HepG2 (cell line): ENCODE data around the gene SGK1. TPM values are rescaled to one million over a fixed set of nuclear protein-coding genes. Genes with fewer than 3 reads are reported as not detected.
A peak's percentile ranks its signal among the peaks of the same experiment; 100 is the strongest.

Experiments used
- ARNT2 ChIP-seq: sonication (generic); formaldehyde crosslinking; IDR thresholded peaks from 2 replicates; pipeline ENCODE4 v1.8.0; 2022; ENCODE audit warnings: mild to moderate bottlenecking, low read depth, missing genetic modification reagents, moderate library complexity
- ATF7-NPFF ChIP-seq: sonication (generic); formaldehyde crosslinking; IDR thresholded peaks from 2 replicates; pipeline ENCODE4 v1.8.1; 2023; ENCODE audit warnings: mild to moderate bottlenecking, low read depth, missing genetic modification reagents, moderate library complexity
- BATF2 ChIP-seq: sonication (generic); formaldehyde crosslinking; IDR thresholded peaks from 2 replicates; pipeline ENCODE4 v1.8.0; 2022; ENCODE audit warnings: mild to moderate bottlenecking, missing genetic modification reagents, moderate library complexity
- CBX2 ChIP-seq, 2 experiments: fragments of 200-600 bp in 1 of 2; sonication (generic); formaldehyde crosslinking in 1 of 2; IDR thresholded peaks; 2 replicates each; pipeline versions ENCODE4 v1.7.0 to v1.8.1; 2018 to 2022; ENCODE audit warnings: low read depth in 2 of 2, low read length in 1 of 2, mild to moderate bottlenecking in 1 of 2, missing genetic modification reagents in 1 of 2
- CHD4 ChIP-seq: fragments of 200-600 bp; sonication (generic); IDR thresholded peaks from 2 replicates; pipeline ENCODE4 v1.7.0; 2017; ENCODE audit warnings: mild to moderate bottlenecking, low read length, borderline replicate concordance
- CREB1 ChIP-seq, 2 experiments: fragments of 450-650 bp in 1 of 2; IDR thresholded peaks; 2 replicates each; pipeline ENCODE4 v1.6.1; 2016 to 2017; ENCODE audit warnings: control low read depth in 1 of 2, mild to moderate bottlenecking in 1 of 2, missing compliant biosample characterization in 1 of 2, missing genetic modification characterization in 1 of 2
- FLYWCH1 ChIP-seq: sonication (generic); formaldehyde crosslinking; IDR thresholded peaks from 2 replicates; pipeline ENCODE4 v1.8.1; 2023; ENCODE audit warnings: mild to moderate bottlenecking, missing genetic modification reagents
- GABPA ChIP-seq, 2 experiments: IDR thresholded peaks; 2 replicates each; pipeline ENCODE4 v1.6.1; 2011 to 2016; ENCODE audit warnings: low read depth in 2 of 2, low read length in 1 of 2, missing biosample characterization in 1 of 2, missing genetic modification characterization in 1 of 2
- HHEX ChIP-seq: IDR thresholded peaks from 2 replicates; pipeline ENCODE4 v1.6.1; 2016; ENCODE audit warnings: control low read depth
- HMGXB4 ChIP-seq, 2 experiments: sonication (generic) in 1 of 2; formaldehyde crosslinking in 1 of 2; IDR thresholded peaks; 2 replicates each; pipeline versions ENCODE4 v1.4.0 to v1.6.1; 2018 to 2020; ENCODE audit warnings: missing genetic modification reagents in 2 of 2, borderline replicate concordance in 1 of 2, low read depth in 1 of 2, mild to moderate bottlenecking in 1 of 2, missing biosample characterization in 1 of 2
- KLF11 ChIP-seq: IDR thresholded peaks from 2 replicates; pipeline ENCODE4 v1.6.1; 2016; ENCODE audit warnings: missing compliant biosample characterization
- PLSCR1 ChIP-seq: sonication (generic); formaldehyde crosslinking; IDR thresholded peaks from 2 replicates; pipeline ENCODE4 v1.5.0; 2020; ENCODE audit warnings: missing genetic modification reagents, mild to moderate bottlenecking, borderline replicate concordance
- SNAPC2 ChIP-seq: sonication (generic); formaldehyde crosslinking; IDR thresholded peaks from 2 replicates; pipeline ENCODE4 v1.8.1; 2022; ENCODE audit warnings: mild to moderate bottlenecking, missing genetic modification reagents
- THRA ChIP-seq: sonication (generic); formaldehyde crosslinking; IDR thresholded peaks from 2 replicates; pipeline ENCODE4 v1.4.0; 2020; ENCODE audit warnings: missing genetic modification reagents, borderline replicate concordance
- ZFP82 ChIP-seq: sonication (generic); formaldehyde crosslinking; IDR thresholded peaks from 2 replicates; pipeline ENCODE4 v1.5.1; 2020; ENCODE audit warnings: mild to moderate bottlenecking, missing genetic modification reagents, borderline replicate concordance
- ZFYVE20 ChIP-seq: sonication (generic); formaldehyde crosslinking; IDR thresholded peaks from 2 replicates; pipeline ENCODE4 v1.8.0; 2023; ENCODE audit warnings: low read depth, mild to moderate bottlenecking, moderate library complexity, missing genetic modification reagents, borderline replicate concordance
- ZKSCAN1 ChIP-seq: fragments of 150-350 bp; IDR thresholded peaks from 2 replicates; pipeline ENCODE4 v1.6.1; 2014; ENCODE audit warnings: low read length
- ZNF138 ChIP-seq: sonication (generic); formaldehyde crosslinking; IDR thresholded peaks from 2 replicates; pipeline ENCODE4 v1.5.0; 2020; ENCODE audit warnings: mild to moderate bottlenecking, low read depth, missing genetic modification reagents
- ZNF460 ChIP-seq: sonication (generic); formaldehyde crosslinking; IDR thresholded peaks from 2 replicates; pipeline ENCODE4 v1.5.1; 2020; ENCODE audit warnings: missing genetic modification reagents, mild to moderate bottlenecking, borderline replicate concordance
- ZNF510 ChIP-seq: sonication (generic); formaldehyde crosslinking; IDR thresholded peaks from 2 replicates; pipeline ENCODE4 v1.4.0; 2020; ENCODE audit warnings: low read depth, mild to moderate bottlenecking, missing genetic modification reagents
- ZNF589 ChIP-seq: sonication (generic); formaldehyde crosslinking; conservative IDR thresholded peaks from 2 replicates; pipeline ENCODE4 v1.8.0; 2022; ENCODE audit warnings: mild to moderate bottlenecking, moderate library complexity, missing genetic modification reagents
- ZNF780A ChIP-seq: sonication (generic); formaldehyde crosslinking; IDR thresholded peaks from 2 replicates; pipeline ENCODE4 v1.8.0; 2022; ENCODE audit warnings: mild to moderate bottlenecking, missing genetic modification reagents, moderate library complexity
- ZNF878 ChIP-seq: sonication (generic); formaldehyde crosslinking; IDR thresholded peaks from 2 replicates; pipeline ENCODE4 v1.8.1; 2023; ENCODE audit warnings: mild to moderate bottlenecking, missing genetic modification reagents, moderate library complexity
- polyA plus RNA-seq, 8 experiments: library from polyadenylated mRNA; depleted of rRNA in 3 of 8; stranded (reverse) in 7 of 8; unstranded in 1 of 8; fragments of >200 nt; fragmentation: Illumina TruSeq in 4 of 8; extraction: Trizol in 4 of 8; gene quantifications; 2 replicates each; pipeline versions ENCODE4 v1.2.1 to v1.2.3, GENCODE V29; 2011 to 2016; ENCODE audit warnings: low read depth in 4 of 8, missing spikeins in 1 of 8, mixed read lengths in 1 of 8; ENCODE audit not compliant: insufficient read depth in 1 of 8
- total RNA-seq, 5 experiments: library from RNA; depleted of rRNA; stranded (reverse); fragments of >200 nt; fragmentation: Illumina TruSeq; extraction: Trizol; gene quantifications; 2 replicates each; pipeline ENCODE4 v1.2.3, GENCODE V29; 2016; ENCODE audit warnings: low read depth in 1 of 5

The SGK1 gene
- total and polyA plus RNA-seq, 2 of the 13 experiments (the other 11 are each of a cell fraction or from before 2014, with no cell fraction given): 56.1 to 56.2 TPM

- no peak for TF ChIP-seq CBX2 (IDR thresholded peaks at IDR 0.05; ENCODE audit: low read depth, low read length)
- no peak for TF ChIP-seq CBX2 (CRISPR knock-in tag; IDR thresholded peaks at IDR 0.05; ENCODE audit: low read depth)
- 0 out of 2 replicates have a peak, but pooled peaks have one; percentile 23 for TF ChIP-seq ZNF510
- TF ChIP-seq ZKSCAN1: no peak
- peak; percentile 87 for TF ChIP-seq THRA (CRISPR knock-in tag)
- TF ChIP-seq ATF7-NPFF (CRISPR knock-in tag): peak; percentile 89
- TF ChIP-seq CHD4: no peak; the same call in 1 of the 2 replicates
- TF ChIP-seq HMGXB4 (CRISPR knock-in tag; IDR thresholded peaks at IDR 0.05; ENCODE audit: borderline replicate concordance in 1 of 2, low read depth in 1 of 2): peak; percentile 61 to 88; a peak in 3 of 4 replicates
- peak; percentile 61 for TF ChIP-seq ARNT2 (CRISPR knock-in tag)
- TF ChIP-seq FLYWCH1 (CRISPR knock-in tag): 0 out of 2 replicates have a peak, but pooled peaks have one; percentile 69
- no peak for TF ChIP-seq HHEX (CRISPR knock-in tag)
- peak; percentile 48 for TF ChIP-seq CREB1 (IDR thresholded peaks at IDR 0.05)
- TF ChIP-seq CREB1 (CRISPR knock-in tag; IDR thresholded peaks at IDR 0.05): no peak
- peak; percentile 76; the same call in 1 of the 2 replicates for TF ChIP-seq PLSCR1 (CRISPR knock-in tag)
- peak; percentile 84; the same call in 1 of the 2 replicates for TF ChIP-seq ZNF878 (CRISPR knock-in tag)
- TF ChIP-seq ZNF138 (CRISPR knock-in tag): peak; percentile 23; the same call in 1 of the 2 replicates
- no peak; the same call in 1 of the 2 replicates for TF ChIP-seq ZNF589 (CRISPR knock-in tag)
- TF ChIP-seq ZFYVE20: no peak
- TF ChIP-seq SNAPC2: 0 out of 2 replicates have a peak, but pooled peaks have one; percentile 44
- no peak for TF ChIP-seq ZFP82 (CRISPR knock-in tag)
- TF ChIP-seq ZNF780A: no peak
- TF ChIP-seq BATF2 (CRISPR knock-in tag): no peak
- TF ChIP-seq GABPA (IDR thresholded peaks at IDR 0.05; ENCODE audit: low read depth, low read length): no peak
- no peak for TF ChIP-seq GABPA (CRISPR knock-in tag; IDR thresholded peaks at IDR 0.05; ENCODE audit: low read depth)
- TF ChIP-seq KLF11 (CRISPR knock-in tag): peak; percentile 86; the same call in 1 of the 2 replicates
- peak; percentile 34; the same call in 1 of the 2 replicates for TF ChIP-seq ZNF460 (CRISPR knock-in tag)
Observed at GRCh38 chr6:134174672-134175531, 143.0 kb downstream of the SGK1 start (continued).
